HepG2 (cell line): ENCODE data around the gene MIDN. TPM values are rescaled to one million over a fixed set of nuclear protein-coding genes. Genes with fewer than 3 reads are reported as not detected.

Experiments
- ATF3 ChIP-seq: sonication (generic); formaldehyde crosslinking; IDR thresholded peaks from 2 replicates; pipeline ENCODE4 v1.4.0; 2020; ENCODE audit warnings: missing genetic modification reagents
- ATF4 ChIP-seq, 2 experiments: fragments of 450-650 bp in 1 of 2; sonication (generic) in 1 of 2; formaldehyde crosslinking; IDR thresholded peaks; 2 replicates each; pipeline versions ENCODE4 v1.5.0 to v1.8.0; 2020 to 2022; ENCODE audit warnings: mild to moderate bottlenecking in 1 of 2, missing genetic modification reagents in 1 of 2
- DNMT3B ChIP-seq: conservative IDR thresholded peaks from 2 replicates; pipeline ENCODE4 v1.6.1; 2016; ENCODE audit warnings: missing biosample characterization, control low read depth
- ESRRA ChIP-seq: sonication (generic); formaldehyde crosslinking; IDR thresholded peaks from 2 replicates; pipeline ENCODE4 v1.5.1; 2020; ENCODE audit warnings: mild to moderate bottlenecking, low read depth, missing genetic modification reagents
- HMGXB4 ChIP-seq, 2 experiments: sonication (generic) in 1 of 2; formaldehyde crosslinking in 1 of 2; IDR thresholded peaks; 2 replicates each; pipeline versions ENCODE4 v1.4.0 to v1.6.1; 2018 to 2020; ENCODE audit warnings: missing genetic modification reagents in 2 of 2, borderline replicate concordance in 1 of 2, low read depth in 1 of 2, mild to moderate bottlenecking in 1 of 2, missing biosample characterization in 1 of 2
- HNF4A ChIP-seq: sonication (generic); formaldehyde crosslinking; IDR thresholded peaks from 2 replicates; pipeline ENCODE4 v1.4.0; 2020; ENCODE audit warnings: missing genetic modification reagents
- MXD1 ChIP-seq: sonication (generic); formaldehyde crosslinking; IDR thresholded peaks from 2 replicates; pipeline ENCODE4 v1.4.0; 2020; ENCODE audit warnings: mild to moderate bottlenecking, missing genetic modification reagents
- NR2F2 ChIP-seq: IDR thresholded peaks from 2 replicates; pipeline ENCODE4 v1.6.1; 2012; ENCODE audit warnings: low read depth, inconsistent platforms, borderline replicate concordance
- NR3C1 ChIP-seq: sonication (generic); formaldehyde crosslinking; IDR thresholded peaks from 2 replicates; pipeline ENCODE4 v1.4.0; 2020; ENCODE audit warnings: missing genetic modification reagents
- POLR2G ChIP-seq: fragments of 200-400 bp; formaldehyde crosslinking; IDR thresholded peaks from 2 replicates; pipeline ENCODE4 v1.6.1; 2018; ENCODE audit warnings: mild to moderate bottlenecking, low read depth, low read length, moderate library complexity
- REPIN1 ChIP-seq: sonication (generic); formaldehyde crosslinking; IDR thresholded peaks from 2 replicates; pipeline ENCODE4 v1.8.0; 2022; ENCODE audit warnings: missing genetic modification reagents, low read depth, mild to moderate bottlenecking, borderline replicate concordance
- RFXAP ChIP-seq: sonication (generic); formaldehyde crosslinking; IDR thresholded peaks from 2 replicates; pipeline ENCODE4 v1.4.0; 2020; ENCODE audit warnings: missing genetic modification reagents, borderline replicate concordance
- SMAD1 ChIP-seq: sonication (generic); formaldehyde crosslinking; IDR thresholded peaks from 2 replicates; pipeline ENCODE4 v1.4.0; 2020; ENCODE audit warnings: missing genetic modification reagents, low read depth, mild to moderate bottlenecking, borderline replicate concordance
- XRCC5 ChIP-seq: fragments of 200-400 bp; formaldehyde crosslinking; optimal IDR thresholded peaks from 2 replicates; pipeline ENCODE3; 2017; ENCODE audit warnings: mild to moderate bottlenecking, low read length
- ZBTB39 ChIP-seq: sonication (generic); formaldehyde crosslinking; IDR thresholded peaks from 2 replicates; pipeline ENCODE4 v1.5.0; 2020; ENCODE audit warnings: missing genetic modification reagents
- ZFX ChIP-seq: sonication (generic); formaldehyde crosslinking; IDR thresholded peaks from 2 replicates; pipeline ENCODE4 v1.4.0; 2020; ENCODE audit warnings: mild to moderate bottlenecking, low read depth, missing genetic modification reagents, moderate library complexity
- ZNF564 ChIP-seq: sonication (generic); formaldehyde crosslinking; IDR thresholded peaks from 2 replicates; pipeline ENCODE4 v1.8.1; 2023; ENCODE audit warnings: mild to moderate bottlenecking, missing genetic modification reagents
- ZNF569 ChIP-seq: sonication (generic); formaldehyde crosslinking; IDR thresholded peaks from 2 replicates; pipeline ENCODE4 v1.5.0; 2020; ENCODE audit warnings: mild to moderate bottlenecking, missing genetic modification reagents, moderate library complexity, borderline replicate concordance
- ZNF574 ChIP-seq: sonication (generic); formaldehyde crosslinking; IDR thresholded peaks from 2 replicates; pipeline ENCODE4 v1.4.0; 2020; ENCODE audit warnings: missing genetic modification reagents
- polyA plus RNA-seq, 8 experiments: library from polyadenylated mRNA; depleted of rRNA in 3 of 8; stranded (reverse) in 7 of 8; unstranded in 1 of 8; fragments of >200 nt; fragmentation: Illumina TruSeq in 4 of 8; extraction: Trizol in 4 of 8; gene quantifications; 2 replicates each; pipeline versions ENCODE4 v1.2.1 to v1.2.3, GENCODE V29; 2011 to 2016; ENCODE audit warnings: low read depth in 4 of 8, missing spikeins in 1 of 8, mixed read lengths in 1 of 8; ENCODE audit not compliant: insufficient read depth in 1 of 8
- total RNA-seq, 5 experiments: library from RNA; depleted of rRNA; stranded (reverse); fragments of >200 nt; fragmentation: Illumina TruSeq; extraction: Trizol; gene quantifications; 2 replicates each; pipeline ENCODE4 v1.2.3, GENCODE V29; 2016; ENCODE audit warnings: low read depth in 1 of 5

Gene MIDN
- total and polyA plus RNA-seq, 2 of the 13 experiments (the other 11 are each of a cell fraction or from before 2014, with no cell fraction given), result 8.4 to 18.0 TPM

GRCh38 chr19:1264801-1265614 is 16.6 kb downstream of the MIDN start (continued):
- 0 out of 2 replicates have a peak, but pooled peaks have one; percentile 30 for TF ChIP-seq REPIN1 (CRISPR knock-in tag)
- TF ChIP-seq NR3C1 (CRISPR knock-in tag), result no peak
- 0 out of 2 replicates have a peak, but pooled peaks have one; percentile 16 for TF ChIP-seq ZBTB39 (CRISPR knock-in tag)
- 0 out of 4 replicates have a peak, but pooled peaks of 1 of the 2 experiments have one; percentile 19 for TF ChIP-seq ATF4 (CRISPR knock-in tag; IDR thresholded peaks at IDR 0.05)
- peak in 1 of 2 experiments; percentile 52; a peak in 2 of 4 replicates for TF ChIP-seq HMGXB4 (CRISPR knock-in tag; IDR thresholded peaks at IDR 0.05; ENCODE audit: borderline replicate concordance in 1 of 2, low read depth in 1 of 2)
- no peak for TF ChIP-seq RFXAP (CRISPR knock-in tag)
- peak; percentile 93 for TF ChIP-seq ZFX (CRISPR knock-in tag)
- no peak for TF ChIP-seq MXD1 (CRISPR knock-in tag)
- TF ChIP-seq ZNF569 (CRISPR knock-in tag), result no peak
- peak; percentile 100 for TF ChIP-seq ATF3
- peak; percentile 29 for TF ChIP-seq XRCC5
- peak; percentile 65; the same call in 1 of the 2 replicates for TF ChIP-seq NR2F2
- TF ChIP-seq ESRRA (CRISPR knock-in tag), result peak; percentile 68; the same call in 1 of the 2 replicates
- TF ChIP-seq ZNF574 (CRISPR knock-in tag), result no peak
- no peak for TF ChIP-seq POLR2G
- TF ChIP-seq DNMT3B, result no peak
- TF ChIP-seq SMAD1, result no peak
- no peak for TF ChIP-seq ZNF564 (CRISPR knock-in tag)
- TF ChIP-seq HNF4A (CRISPR knock-in tag), result peak; percentile 73; the same call in 1 of the 2 replicates
